Mesenteric fat pad (tissue), 1 donor: ENCODE measurements around the gene UBE2D3. TPM values are rescaled to one million over a fixed set of nuclear protein-coding genes. Genes with fewer than 3 reads are reported as not detected.

ENCODE experiments used
- DNase-seq: peaks from one replicate; pipeline ENCODE4 v3.0.0-alpha.2; 2020; ENCODE audit warnings: low spot score
- total RNA-seq: library from RNA; stranded (reverse); fragmentation: NEBNext Ultra II Directional; extraction: Animal tissue kit (Norgen Biotek cat#: 25700); gene quantifications from one replicate; pipeline ENCODE4 v1.2.1, GENCODE V29; 2021
- donor health status: DM: yes; HTN: yes; CAD: no.

The UBE2D3 gene
- total RNA-seq, 1 donor from 2014 or later: 316 TPM

DNA sequence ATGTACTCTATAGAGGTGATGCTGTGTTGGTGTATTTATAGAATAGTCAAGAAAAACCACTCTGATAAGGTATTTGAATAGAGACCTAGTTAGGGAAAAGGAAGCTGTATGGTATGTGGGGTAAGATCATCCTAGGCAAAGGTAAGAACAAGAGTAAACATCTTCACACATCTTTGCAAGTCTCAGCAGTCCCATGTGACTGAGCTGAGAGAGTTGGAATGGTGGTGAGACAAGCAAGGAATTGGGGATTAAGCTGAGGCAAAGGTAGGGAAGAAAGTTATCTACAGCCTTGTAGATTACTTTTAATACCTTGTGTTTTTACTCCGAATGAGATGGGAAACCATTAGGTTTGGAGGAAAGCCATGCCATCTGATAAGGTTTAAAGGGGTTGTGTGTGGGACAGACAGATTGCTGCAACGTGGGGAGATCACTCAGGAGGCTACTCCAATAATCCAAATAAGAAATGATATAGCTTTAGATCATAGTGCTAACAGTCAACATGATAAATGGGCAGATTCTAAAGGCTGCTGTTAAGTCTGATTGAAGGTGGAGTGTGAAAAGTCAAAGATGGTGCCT is 34.9 kb downstream of the UBE2D3 start:
- DNase-seq: no peak

DNA sequence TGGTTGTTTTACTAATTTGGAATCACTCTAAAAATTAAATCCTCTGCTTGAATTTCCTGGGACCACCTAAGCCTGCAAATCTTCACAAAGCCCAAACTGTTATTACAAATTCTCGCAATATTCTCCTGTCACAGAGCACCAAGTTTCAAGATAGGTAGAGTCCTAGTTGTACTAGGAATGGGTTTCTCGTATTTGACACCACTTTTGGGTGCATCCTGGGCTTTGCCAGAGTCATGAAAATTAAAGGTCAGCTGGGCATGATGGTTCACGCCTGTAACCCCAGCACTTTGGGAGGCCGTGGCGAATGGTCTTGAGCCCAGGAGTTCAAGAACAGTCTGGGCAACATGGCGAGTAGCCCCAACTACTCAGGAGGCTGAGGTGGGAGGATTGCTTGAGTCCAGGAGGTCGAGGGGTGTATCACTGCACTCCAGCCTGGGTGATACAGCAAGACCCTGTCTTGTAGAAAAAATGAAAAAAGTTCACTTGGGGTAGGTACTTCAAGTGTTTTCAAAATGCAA is 36.0 kb downstream of the UBE2D3 start:
- no peak for DNase-seq

DNA sequence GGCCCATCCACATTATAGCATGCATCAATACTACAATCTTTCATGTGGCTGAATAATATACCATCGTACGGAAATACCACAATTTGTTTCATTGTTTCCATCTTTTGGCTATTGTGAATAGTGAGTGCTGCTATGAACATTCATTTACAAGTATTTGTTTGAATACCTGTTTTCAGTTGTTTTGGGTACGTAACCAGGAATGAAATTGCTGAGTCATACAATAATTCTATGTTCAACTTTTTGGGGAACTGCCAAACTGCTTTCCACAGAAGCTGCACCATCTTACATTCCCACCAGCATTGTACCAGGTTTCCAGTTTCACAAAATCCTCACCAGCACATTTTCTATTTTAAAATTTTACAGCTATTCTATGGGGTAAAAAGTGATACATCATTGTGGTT is 38.0 kb downstream of the UBE2D3 start:
- no peak for DNase-seq

GRCh38 chr4:102787944-102788343 is 39.4 kb downstream of the UBE2D3 start:
- DNase-seq: no peak

DNA sequence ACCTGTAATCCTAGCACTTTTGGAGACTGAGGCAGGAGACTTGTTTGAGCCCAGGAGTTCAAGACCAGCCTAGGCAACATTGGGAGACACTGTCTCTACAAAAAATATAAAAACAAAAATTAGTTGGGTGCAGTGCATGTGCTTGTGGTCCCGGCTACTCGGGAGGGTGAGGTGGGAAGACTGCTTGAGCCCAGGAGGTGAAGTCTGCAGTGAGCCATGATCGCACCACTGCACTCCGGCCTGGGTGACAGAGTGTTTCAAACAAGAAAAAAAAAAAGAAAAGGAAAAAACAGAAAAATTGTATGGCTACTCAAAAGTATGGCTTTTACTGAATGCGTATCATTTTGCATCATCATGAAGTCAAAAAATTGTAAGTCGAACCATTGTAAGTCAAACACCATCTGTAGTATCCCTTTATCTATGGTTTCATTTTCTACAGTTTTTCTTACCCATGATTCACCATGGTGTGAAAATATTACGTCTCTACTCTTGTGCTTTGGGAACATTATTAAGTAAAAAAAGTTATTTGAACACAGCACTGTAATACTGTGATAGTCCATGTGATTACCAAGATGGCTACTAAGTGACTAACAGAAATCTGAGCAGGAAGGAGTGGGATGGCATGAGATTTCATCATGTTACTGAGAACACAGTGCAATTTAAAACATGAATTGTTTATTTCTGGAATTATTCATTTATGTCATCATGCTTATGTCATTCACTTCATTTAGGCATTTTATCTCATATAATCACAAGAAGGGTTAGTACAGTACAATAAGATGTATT is 40.1 kb downstream of the UBE2D3 start:
- DNase-seq: no peak

- no peak for DNase-seq
Observed at GRCh38 chr4:102786279-102786678, 41.1 kb downstream of the UBE2D3 start.

- DNase-seq: no peak
Observed at GRCh38 chr4:102783006-102783405, 44.3 kb downstream of the UBE2D3 start.

DNA sequence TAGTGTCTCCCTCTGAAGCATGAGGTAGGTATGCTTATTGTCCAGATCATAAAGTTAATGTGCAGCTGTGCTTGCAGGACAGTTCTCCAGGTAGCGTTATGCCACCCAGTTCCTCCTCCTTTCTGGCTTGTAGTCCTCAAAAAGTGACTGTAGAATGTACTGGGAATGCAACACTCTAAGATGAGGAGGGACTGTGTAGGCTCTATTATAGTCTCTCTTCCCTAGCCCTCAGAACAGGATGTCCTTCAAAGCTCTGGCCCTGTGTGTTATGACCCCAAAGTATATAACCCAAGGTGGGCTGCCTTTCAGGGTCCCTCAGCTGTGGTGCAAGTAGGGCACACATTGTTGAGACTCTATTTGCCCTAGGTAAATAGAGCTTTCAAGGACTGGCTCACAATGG is 45.8 kb downstream of the UBE2D3 start:
- DNase-seq: no peak

DNA sequence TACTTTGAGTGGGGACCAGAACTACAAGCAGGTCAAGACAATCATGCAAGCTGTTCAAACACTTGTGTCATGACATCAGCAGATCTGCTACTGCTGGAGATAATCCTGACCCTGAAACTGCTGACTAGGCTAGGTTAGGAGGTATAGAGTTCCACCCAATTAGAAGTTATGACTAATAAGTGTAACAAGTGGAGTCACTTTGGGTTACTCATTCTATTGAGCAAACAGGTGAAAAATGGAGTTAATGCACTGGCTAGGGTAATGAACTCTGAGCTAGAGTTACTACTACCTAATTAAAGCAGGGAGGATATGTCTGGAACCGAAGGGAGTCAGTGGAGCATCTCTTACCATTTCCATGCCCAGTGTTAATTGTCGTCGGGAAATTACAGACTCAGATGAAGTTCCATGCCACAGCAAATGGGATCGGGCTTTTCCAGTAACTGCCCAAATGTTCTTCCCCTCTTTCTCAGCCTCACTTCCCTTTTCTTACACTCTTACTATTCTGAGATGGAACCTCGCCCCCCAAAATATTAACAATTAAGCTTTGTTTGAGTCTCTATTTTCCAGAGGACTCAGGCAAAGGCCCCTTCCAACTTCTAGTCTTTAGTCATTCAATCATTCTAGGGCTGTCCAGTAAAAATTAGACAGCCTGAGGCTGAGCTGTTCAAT is 46.7 kb downstream of the UBE2D3 start:
- no peak for DNase-seq

DNA sequence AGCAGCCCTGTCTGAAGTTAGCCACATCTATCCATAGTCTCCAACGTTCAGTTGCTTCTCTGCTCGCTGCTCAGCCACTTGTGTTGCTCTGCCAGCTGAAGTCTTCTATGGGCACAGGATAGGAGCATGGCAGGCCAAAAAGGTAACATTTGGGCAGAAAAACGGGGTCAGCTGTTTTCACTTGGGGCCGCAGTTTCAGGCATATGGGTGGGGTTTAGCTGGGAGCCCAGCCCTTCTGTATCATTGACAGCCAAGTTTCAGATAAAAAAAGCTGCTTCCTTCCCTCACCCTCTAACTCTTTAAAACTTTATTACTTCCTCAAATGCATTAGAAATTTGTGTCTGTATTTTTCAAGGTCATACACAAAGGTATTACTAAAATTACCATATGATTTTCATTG is 48.1 kb downstream of the UBE2D3 start:
- no peak for DNase-seq

DNA sequence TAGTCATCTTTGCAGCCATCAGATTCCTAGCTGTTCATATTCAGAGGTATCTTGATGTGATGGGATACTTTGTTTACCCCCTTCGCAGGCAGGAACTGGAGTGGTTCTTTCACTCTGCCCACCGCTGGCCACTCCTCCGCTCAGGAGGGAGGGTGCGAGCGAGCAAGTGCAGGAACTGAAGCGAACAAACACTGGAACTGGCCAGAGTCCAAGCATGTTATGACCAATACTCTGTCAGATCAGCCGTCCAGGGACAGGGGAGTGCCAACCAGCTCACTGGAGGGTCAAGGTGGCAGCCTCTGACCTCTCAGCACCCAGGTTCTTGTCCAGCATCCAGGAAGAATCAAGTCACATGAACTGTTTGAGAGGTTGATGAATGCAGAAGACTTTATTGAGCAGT is 48.6 kb downstream of the UBE2D3 start:
- DNase-seq: no peak

DNA sequence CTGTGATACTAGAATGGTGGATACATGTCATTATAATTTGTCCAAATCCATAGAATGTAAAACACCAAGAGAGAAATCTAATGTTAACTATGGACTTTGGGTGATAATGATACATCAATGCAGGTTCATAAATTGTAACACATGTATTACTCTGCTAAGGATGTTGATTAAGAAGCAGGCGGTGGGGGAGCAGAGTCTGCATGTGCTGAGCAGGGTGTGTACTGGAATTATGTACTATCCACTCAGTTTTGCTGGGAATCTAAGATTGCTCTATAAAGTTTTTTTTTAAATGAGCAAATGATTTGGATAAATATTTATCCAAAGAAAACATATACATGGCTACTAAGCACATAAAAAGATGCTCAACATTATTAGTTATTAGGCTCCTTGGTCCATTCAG is 51.5 kb downstream of the UBE2D3 start:
- DNase-seq: no peak

GRCh38 chr4:102774254-102774653 is 53.1 kb downstream of the UBE2D3 start:
- no peak for DNase-seq

DNA sequence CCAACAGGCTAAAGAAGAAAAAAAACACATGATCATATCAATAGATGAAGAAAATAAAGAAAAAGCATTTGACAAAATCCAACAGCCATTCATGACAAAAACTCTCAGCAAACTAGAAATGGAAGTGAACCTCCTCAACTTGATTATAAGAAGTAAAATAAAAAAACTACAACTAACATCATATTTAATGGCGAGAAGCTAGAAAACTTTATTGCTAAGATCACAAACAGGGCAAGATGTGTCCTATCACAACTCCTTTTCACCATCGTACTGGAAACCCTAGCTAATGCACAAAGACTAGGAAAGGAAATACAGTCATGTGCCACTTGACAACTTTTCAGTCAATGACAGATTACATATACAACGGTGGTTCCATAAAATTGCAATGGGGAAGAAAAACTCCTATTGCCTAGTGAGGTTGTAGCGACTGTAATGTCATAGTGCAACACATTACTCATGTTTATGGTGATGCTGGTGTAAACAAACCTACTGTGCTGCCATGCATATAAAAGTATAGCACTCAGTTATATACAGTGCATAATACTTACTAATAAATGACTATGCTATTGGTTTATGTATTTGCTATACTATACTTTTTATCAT is 54.5 kb downstream of the UBE2D3 start:
- DNase-seq: no peak

DNA sequence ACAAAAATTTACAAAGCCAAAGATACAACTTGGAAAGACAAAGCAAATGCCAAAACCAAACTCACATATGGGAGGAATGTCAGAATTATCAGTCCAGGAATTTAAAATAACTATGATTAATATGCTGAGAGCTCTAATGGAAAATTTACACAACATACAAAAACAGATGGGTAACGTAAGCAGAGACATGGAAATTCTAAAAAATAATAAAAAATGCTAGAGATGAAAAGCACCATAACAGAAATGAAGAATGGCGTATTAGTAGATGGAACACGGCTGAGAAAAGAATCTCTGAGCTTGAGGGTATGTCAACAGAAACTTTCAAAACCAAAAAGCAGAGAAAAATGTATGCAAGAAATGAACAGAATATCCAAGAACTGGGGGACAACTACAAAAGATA is 62.5 kb downstream of the UBE2D3 start:
- DNase-seq: no peak

GRCh38 chr4:102761906-102762305 is 65.4 kb downstream of the UBE2D3 start:
- no peak for DNase-seq

- DNase-seq: no peak
Observed at GRCh38 chr4:102761296-102761701, 66.1 kb downstream of the UBE2D3 start.

DNA sequence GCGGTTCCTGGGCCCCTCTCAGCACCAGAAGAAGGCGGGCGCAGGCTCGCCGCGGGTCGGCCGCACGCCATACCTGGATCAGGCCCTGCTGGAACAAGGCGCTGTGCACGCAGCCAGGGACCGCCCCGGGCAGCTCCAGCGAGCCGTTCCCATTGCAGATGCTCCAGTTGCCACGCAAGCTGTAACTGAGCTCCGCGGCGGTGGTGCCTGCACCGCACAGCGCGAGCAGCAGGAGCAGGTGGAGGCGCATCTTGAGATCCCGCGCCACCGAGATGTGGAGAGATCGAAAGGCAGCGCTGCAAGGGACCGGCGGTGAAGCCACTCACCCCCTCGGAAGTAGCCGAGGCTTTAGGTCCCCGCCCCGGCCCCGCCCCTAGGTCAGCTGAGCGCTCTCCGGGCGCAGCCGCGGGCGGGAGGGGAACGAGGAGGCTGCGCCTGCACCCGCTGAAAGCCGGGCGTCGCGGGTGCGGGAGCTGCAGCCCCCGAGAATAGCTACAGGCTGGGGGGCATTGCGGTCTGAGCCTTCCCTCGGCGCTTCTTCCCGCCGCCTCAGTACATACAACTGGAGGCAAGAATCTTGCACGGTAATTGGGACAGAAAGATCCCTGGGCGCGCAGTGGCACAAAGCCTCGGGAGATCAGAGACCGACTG is 66.6 kb downstream of the UBE2D3 start, which contains the start of gene MANBA:
Gene MANBA, minus strand, starts transcription at position 324 of the 651 bp plus-strand sequence. Its CDS starts 74 bp downstream, at position 250.
- peak; percentile 93 for DNase-seq

DNA sequence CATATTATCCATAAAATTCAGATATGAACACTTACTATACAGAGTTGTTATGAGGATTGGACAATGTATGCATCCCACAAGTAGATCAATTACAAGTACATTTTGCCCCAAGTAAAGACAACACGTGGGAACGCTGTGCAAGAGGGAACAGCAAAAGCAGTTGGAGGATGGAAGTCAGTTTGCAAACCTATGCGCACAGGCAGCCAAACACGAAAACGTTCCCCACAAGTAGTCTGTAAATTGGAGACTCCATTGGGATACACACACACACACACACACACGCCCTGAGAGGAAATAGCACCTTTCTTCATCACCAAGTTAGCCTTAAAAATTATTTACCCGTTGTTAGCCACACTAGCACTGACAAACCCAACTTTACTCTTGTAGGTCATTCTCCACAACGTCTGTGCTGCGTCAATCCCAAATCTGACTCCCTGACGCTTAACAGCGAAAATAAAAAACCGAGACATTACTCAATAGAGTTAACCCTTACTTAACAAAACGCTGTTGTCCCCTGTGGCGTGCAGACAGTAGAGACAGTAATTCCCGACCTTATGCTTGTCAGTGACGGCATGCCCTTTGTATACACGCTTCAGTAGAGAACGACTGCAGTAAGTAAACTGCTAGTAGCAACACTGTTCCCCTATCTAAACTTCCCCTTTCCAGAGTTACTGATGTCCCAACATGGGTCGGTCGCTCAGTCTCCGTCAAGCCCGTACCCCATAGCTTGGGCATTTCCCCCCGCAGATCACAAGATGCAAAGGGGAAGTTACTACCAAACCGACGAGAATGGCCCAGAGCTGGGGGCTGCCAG is 67.3 kb downstream of the UBE2D3 start:
- DNase-seq: no peak
